IMR-90 (cell line): ENCODE data around the gene PALS2. TPM values are rescaled to one million over a fixed set of nuclear protein-coding genes. Genes with fewer than 3 reads are reported as not detected.

Source experiments
- ATAC-seq: fragments of 200-7000 bp; cut with Tn5 transposase; 2 replicates; pipeline ENCODE4 v1.9.1; 2020; ENCODE audit warnings: low read depth, mild to moderate bottlenecking, moderate library complexity
- BruUV-seq: library from RNA; stranded (reverse); fragments of 400-500 nt; replicated peaks from 2 replicates; lab custom pipeline; 2021; lab: Mats Ljungman, UMichigan
- CTCF ChIA-PET: fragments of 300-600 bp; formaldehyde crosslinking; extraction: SDS; loops from one replicate; lab custom pipeline; 2021; ENCODE audit warnings: antibody characterized with exemption; lab: Yijun Ruan, JAX
- POLR2A ChIA-PET: fragments of 300-600 bp; sonication (Branson Sonifier 250); formaldehyde crosslinking; loops from one replicate; lab custom pipeline; 2022; ENCODE audit warnings: antibody characterized with exemption; ENCODE audit not compliant: unreplicated experiment; lab: Charles Lee
- DNase-seq: peaks from one replicate; pipeline ENCODE4 v3.0.0; 2013
- H2AFZ ChIP-seq: replicated peaks from 2 replicates; pipeline ENCODE3; 2013; ENCODE audit warnings: low read length, mild to moderate bottlenecking; ENCODE audit not compliant: poor library complexity
- H2AK5ac ChIP-seq: 2 replicates; pipeline ENCODE4 v1.6.1; 2013; ENCODE audit warnings: low read depth, low read length, inconsistent platforms
- H2AK9ac ChIP-seq: replicated peaks from 2 replicates; pipeline ENCODE3; 2013; ENCODE audit warnings: mild to moderate bottlenecking, low read depth, low read length, moderate library complexity; ENCODE audit not compliant: poor library complexity
- H2BK120ac ChIP-seq: 2 replicates; pipeline ENCODE4 v1.6.1; 2013; ENCODE audit warnings: low read depth, low read length, inconsistent platforms
- H2BK15ac ChIP-seq: 3 replicates; pipeline ENCODE4 v1.6.1; 2013; ENCODE audit warnings: low read depth, low read length, inconsistent platforms
- H2BK20ac ChIP-seq: 2 replicates; pipeline ENCODE4 v1.6.1; 2013; ENCODE audit warnings: low read depth, mild to moderate bottlenecking, inconsistent platforms, low read length, moderate library complexity
- H2BK5ac ChIP-seq: 2 replicates; pipeline ENCODE4 v1.6.1; 2013; ENCODE audit warnings: mild to moderate bottlenecking, low read depth, low read length, inconsistent platforms; ENCODE audit not compliant: poor library complexity, severe bottlenecking
- H3K14ac ChIP-seq: replicated peaks from 2 replicates; pipeline ENCODE4 v1.6.1; 2013; ENCODE audit warnings: low read depth, low read length, inconsistent platforms
- H3K18ac ChIP-seq: 2 replicates; pipeline ENCODE4 v1.6.1; 2013; ENCODE audit warnings: low read depth, low read length, control low read depth
- H3K23ac ChIP-seq: 2 replicates; pipeline ENCODE4 v1.6.1; 2013; ENCODE audit warnings: low read depth, low read length, inconsistent platforms
- H3K27ac ChIP-seq: 2 replicates; pipeline ENCODE4 v1.5.1; 2013; ENCODE audit warnings: mild to moderate bottlenecking, control low read depth, low read length; ENCODE audit not compliant: insufficient read depth
- H3K27me3 ChIP-seq: 2 replicates; pipeline ENCODE4 v1.6.1; 2013; ENCODE audit warnings: low read length; ENCODE audit not compliant: control insufficient read depth, insufficient read depth
- H3K36me3 ChIP-seq: 2 replicates; pipeline ENCODE4 v1.6.1; 2013; ENCODE audit warnings: low read length, mixed read lengths; ENCODE audit not compliant: control insufficient read depth, insufficient read depth
- H3K4ac ChIP-seq: 2 replicates; pipeline ENCODE4 v1.6.1; 2013; ENCODE audit warnings: low read depth, low read length, inconsistent platforms
- H3K4me1 ChIP-seq: 2 replicates; pipeline ENCODE4 v1.6.1; 2013; ENCODE audit warnings: low read length, mixed read lengths; ENCODE audit not compliant: control insufficient read depth, insufficient read depth
- H3K4me2 ChIP-seq: 2 replicates; pipeline ENCODE4 v1.6.1; 2013; ENCODE audit warnings: low read depth, mild to moderate bottlenecking, control low read depth, low read length, moderate library complexity
- H3K4me3 ChIP-seq: 2 replicates; pipeline ENCODE4 v1.5.1; 2013; ENCODE audit warnings: low read depth, mild to moderate bottlenecking, control low read depth, low read length, moderate library complexity; ENCODE audit not compliant: insufficient read depth
- H3K56ac ChIP-seq: 2 replicates; pipeline ENCODE4 v1.6.1; 2013; ENCODE audit warnings: low read length, inconsistent platforms; ENCODE audit not compliant: insufficient read depth; ENCODE audit errors: extremely low read depth
- H3K79me1 ChIP-seq, 2 experiments: 2 replicates each; pipeline ENCODE4 v1.6.1; 2013; ENCODE audit warnings: low read length in 2 of 2, inconsistent platforms in 1 of 2, low read depth in 1 of 2
- H3K9ac ChIP-seq: 2 replicates; pipeline ENCODE4 v1.6.1; 2013; ENCODE audit warnings: low read depth, low read length, control low read depth
- H3K9me1 ChIP-seq: 2 replicates; pipeline ENCODE4 v1.6.1; 2013; ENCODE audit warnings: low read length, inconsistent platforms; ENCODE audit not compliant: insufficient read depth
- H3K9me3 ChIP-seq: 2 replicates; pipeline ENCODE4 v1.6.1; 2013; ENCODE audit warnings: low read length; ENCODE audit not compliant: control insufficient read depth, insufficient read depth
- H4K20me1 ChIP-seq: 2 replicates; pipeline ENCODE4 v1.6.1; 2013; ENCODE audit warnings: low read length, inconsistent platforms; ENCODE audit not compliant: insufficient read depth
- H4K5ac ChIP-seq: 2 replicates; pipeline ENCODE4 v1.6.1; 2013; ENCODE audit warnings: mild to moderate bottlenecking, low read depth, low read length, control low read depth
- H4K8ac ChIP-seq, 2 experiments: 2 replicates each; pipeline ENCODE4 v1.6.1; 2013; ENCODE audit warnings: low read depth in 2 of 2, low read length in 2 of 2, control low read depth in 1 of 2, inconsistent platforms in 1 of 2
- H4K91ac ChIP-seq: 2 replicates; pipeline ENCODE4 v1.6.1; 2013; ENCODE audit warnings: low read depth, low read length, inconsistent platforms; ENCODE audit not compliant: insufficient read depth
- BHLHE40 ChIP-seq: fragments of 150-350 bp; IDR thresholded peaks from 2 replicates; pipeline ENCODE4 v1.6.1; 2016; ENCODE audit warnings: mild to moderate bottlenecking, low read depth, low read length
- CEBPB ChIP-seq: IDR thresholded peaks from 2 replicates; pipeline ENCODE4 v1.6.1; 2012; ENCODE audit warnings: low read depth, low read length, improper control_type of control experiment
- ELK1 ChIP-seq: fragments of 150-350 bp; IDR thresholded peaks from 2 replicates; pipeline ENCODE4 v1.6.1; 2016; ENCODE audit warnings: low read depth, mild to moderate bottlenecking, low read length, moderate library complexity, borderline replicate concordance
- FOS ChIP-seq: fragments of 150-350 bp; IDR thresholded peaks from 2 replicates; pipeline ENCODE4 v1.6.1; 2016; ENCODE audit warnings: low read depth, low read length
- MXI1 ChIP-seq: IDR thresholded peaks from 2 replicates; pipeline ENCODE4 v1.6.1; 2012; ENCODE audit warnings: low read depth, mild to moderate bottlenecking, low read length, moderate library complexity, borderline replicate concordance
- NFE2L2 ChIP-seq: fragments of 150-350 bp; IDR thresholded peaks from 2 replicates; pipeline ENCODE4 v1.6.1; 2016; ENCODE audit warnings: low read depth, mild to moderate bottlenecking, low read length
- POLR2A ChIP-seq: IDR thresholded peaks from 2 replicates; pipeline ENCODE4 v1.6.1; 2012; ENCODE audit warnings: mild to moderate bottlenecking, low read depth, low read length
- RAD21 ChIP-seq: IDR thresholded peaks from 2 replicates; pipeline ENCODE4 v1.6.1; 2012; ENCODE audit warnings: low read length, improper control_type of control experiment
- RFX5 ChIP-seq: IDR thresholded peaks from 2 replicates; pipeline ENCODE4 v1.8.0; 2012; ENCODE audit warnings: low read depth, mild to moderate bottlenecking, low read length, moderate library complexity
- SMC3 ChIP-seq: fragments of 150-350 bp; IDR thresholded peaks from 2 replicates; pipeline ENCODE4 v1.6.1; 2016; ENCODE audit warnings: low read depth, mild to moderate bottlenecking, antibody characterized with exemption, low read length, moderate library complexity
- USF2 ChIP-seq: fragments of 150-350 bp; IDR thresholded peaks from 2 replicates; pipeline ENCODE4 v1.6.1; 2017; ENCODE audit warnings: mild to moderate bottlenecking, antibody characterized with exemption, low read length, low read depth
- WGBS, 2 experiments: methylation state at CpG; one replicate each; pipeline versions ENCODE4 v1.1.5 to v1.1.7; 2013; ENCODE audit warnings: missing lambda C conversion rate in 2 of 2; ENCODE audit not compliant: insufficient read length in 1 of 2; ENCODE audit errors: extremely low coverage in 2 of 2; 5-methylcytosine and 5-hydroxymethylcytosine counted together
- dilution Hi-C: fragments of 300-500 bp; cut with HindIII; formaldehyde crosslinking; loops from one replicate; pipeline ENCODE4 v1.14.3; 2018; ENCODE audit warnings: low sequenced_read_pairs; ENCODE audit not compliant: unreplicated experiment
- in situ Hi-C: fragments of 300-500 bp; cut with MboI; formaldehyde crosslinking; loops from 3 replicates; pipeline ENCODE4 v1.14.3; 2019; ENCODE audit warnings: low sequenced_read_pairs, inconsistent platforms, mixed read lengths
- intact Hi-C: fragments of 100-400 bp; cut with micrococcal nuclease; formaldehyde crosslinking; loops from 2 replicates; pipeline ENCODE4 v1.10.0; 2022
- polyA plus RNA-seq, 3 experiments: library from polyadenylated mRNA; depleted of rRNA; stranded (reverse); fragments of >200 nt; gene quantifications; 2 replicates each; pipeline ENCODE4 v1.2.3, GENCODE V29; 2012; ENCODE audit warnings: low replicate concordance in 1 of 3
- total RNA-seq: library from RNA; depleted of rRNA; stranded (reverse); fragments of >200 nt; gene quantifications from 2 replicates; pipeline ENCODE4 v1.2.3, GENCODE V29; 2012

The PALS2 gene
- total and polyA plus RNA-seq, 2 of the 4 experiments (the other 2 are of a cell fraction) = 8.8 to 15.4 TPM

- Histone ChIP-seq H3K4me3 (no peak overlapping the region), H3K56ac (no peak overlapping the region), H2BK20ac (no peak overlapping the region), H3K14ac (no peak overlapping the region), H2BK15ac (no peak overlapping the region), H4K8ac (no peak overlapping the region), H3K23ac (no peak overlapping the region), H4K5ac (no peak overlapping the region), H2AK5ac (no peak overlapping the region), H3K9ac (no peak overlapping the region), H2AK9ac (no peak overlapping the region), H3K36me3 (no peaks in the 10 kb centered on the region), H4K20me1 (no peaks in the 10 kb centered on the region), H3K4me1 (no peaks in the 10 kb centered on the region), H3K79me1 (no peaks in the 10 kb centered on the region), H3K4me2 (no peak overlapping the region), H4K91ac (no peak overlapping the region), H3K9me3 (no peaks in the 10 kb centered on the region), H3K4ac (no peak overlapping the region), H3K9me1 (no peaks in the 10 kb centered on the region), H3K27me3 (peaks cover 5% of the 10 kb centered on the region), H3K18ac (no peak overlapping the region), H2BK120ac (no peak overlapping the region), H2AFZ (no peak overlapping the region), H2BK5ac (no peak overlapping the region), H3K27ac (no peak overlapping the region)
- intact Hi-C loops (no loop called here), in situ Hi-C loops (no loop called here), dilution Hi-C loops (no loop called here)
- TF ChIP-seq CEBPB (no peak), RAD21 (no peak), RFX5 (no peak), SMC3 (no peak), POLR2A (no peak), MXI1 (no peak), FOS (no peak), NFE2L2 (no peak), BHLHE40 (no peak), USF2 (no peak), ELK1 (no peak)
- ChIA-PET POLR2A (no interaction called here), CTCF (no interaction called here)
- DNase-seq (no peak), ATAC-seq (no peak)
- WGBS, 2 experiments = 66% methylated on average over 3 of the region's 5 CpGs; no CpG with 5 or more reads in 1 of the 2 experiments
- no TSS peak for BruUV-seq
These were observed 17.5 kb upstream of the PALS2 start for GRCh38 chr7:24555719-24556118.
